Hepatic stellate cell (primary cell): ENCODE results near the gene RNF212B.
A peak's percentile ranks its signal among the peaks of the same experiment; 100 is the strongest.

ENCODE experiments used
- DNase-seq: peaks from one replicate; pipeline ENCODE4 v3.0.0; 2011; ENCODE audit warnings: low spot score

The RNF212B gene

DNA sequence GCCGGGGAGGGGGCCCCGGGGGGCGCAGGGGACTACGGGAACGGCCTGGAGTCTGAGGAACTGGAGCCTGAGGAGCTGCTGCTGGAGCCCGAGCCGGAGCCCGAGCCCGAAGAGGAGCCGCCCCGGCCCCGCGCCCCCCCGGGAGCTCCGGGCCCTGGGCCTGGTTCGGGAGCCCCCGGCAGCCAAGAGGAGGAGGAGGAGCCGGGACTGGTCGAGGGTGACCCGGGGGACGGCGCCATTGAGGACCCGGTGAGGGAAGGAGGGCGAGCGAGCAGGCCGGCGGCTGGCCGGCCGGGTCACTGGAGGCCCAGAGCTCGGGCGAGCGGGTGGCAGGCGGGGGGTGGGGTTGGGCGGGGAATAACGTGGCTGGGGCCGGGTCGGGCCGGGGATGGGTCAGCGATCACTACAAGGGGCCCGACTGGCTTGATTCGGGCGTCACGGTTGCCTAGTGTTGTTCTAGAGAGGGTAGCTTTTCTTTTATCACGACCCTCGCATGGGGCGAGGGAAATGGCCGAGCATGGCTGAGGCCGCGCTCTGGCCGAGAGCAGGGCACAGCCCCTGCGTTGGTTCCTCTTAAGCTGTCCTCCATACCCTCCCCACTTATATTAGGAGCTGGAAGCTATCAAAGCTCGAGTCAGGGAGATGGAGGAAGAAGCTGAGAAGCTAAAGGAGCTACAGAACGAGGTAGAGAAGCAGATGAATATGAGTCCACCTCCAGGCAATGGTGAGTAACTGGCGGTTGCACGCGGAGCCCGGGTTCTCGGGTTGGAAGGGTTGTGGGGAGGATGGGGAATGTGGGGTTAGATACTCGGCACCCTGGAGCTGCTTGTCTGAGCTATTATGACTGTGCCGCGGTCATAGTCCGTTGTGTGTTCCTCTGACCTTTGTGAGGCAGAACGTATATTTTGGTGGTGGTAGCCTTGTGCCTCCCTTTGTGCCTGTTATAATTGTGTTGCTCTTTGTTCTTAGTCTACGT lies 84.1 kb downstream of the RNF212B start:
- DNase-seq: peak; percentile 60
